ENCODE measurements around the gene SOX1.

- TF ChIP-seq CTCF (IDR thresholded peaks at IDR 0.05), result no peak
- TF ChIP-seq EZH2phosphoT487 (IDR thresholded peaks at IDR 0.05), result no peak
These were observed 14.7 kb upstream of the SOX1 start for GRCh38 chr13:112052213-112052612.
